IPS DF 19.7 (cell line): ENCODE data around the gene NEB.

Experiments used
- DNase-seq: peaks from one replicate; pipeline ENCODE4 v3.0.0-alpha.2; 2013; ENCODE audit warnings: low read depth, low spot score

Gene NEB

GRCh38 chr2:151733771-151734672 is at the start of gene NEB:
Gene NEB (minus strand): TSS chr2:151734476. CDS start chr2:151733156, 1,320 bp downstream.
- no peak for DNase-seq

GRCh38 chr2:151783133-151783520 is 48.9 kb upstream of the NEB start:
- DNase-seq, result no peak

DNA sequence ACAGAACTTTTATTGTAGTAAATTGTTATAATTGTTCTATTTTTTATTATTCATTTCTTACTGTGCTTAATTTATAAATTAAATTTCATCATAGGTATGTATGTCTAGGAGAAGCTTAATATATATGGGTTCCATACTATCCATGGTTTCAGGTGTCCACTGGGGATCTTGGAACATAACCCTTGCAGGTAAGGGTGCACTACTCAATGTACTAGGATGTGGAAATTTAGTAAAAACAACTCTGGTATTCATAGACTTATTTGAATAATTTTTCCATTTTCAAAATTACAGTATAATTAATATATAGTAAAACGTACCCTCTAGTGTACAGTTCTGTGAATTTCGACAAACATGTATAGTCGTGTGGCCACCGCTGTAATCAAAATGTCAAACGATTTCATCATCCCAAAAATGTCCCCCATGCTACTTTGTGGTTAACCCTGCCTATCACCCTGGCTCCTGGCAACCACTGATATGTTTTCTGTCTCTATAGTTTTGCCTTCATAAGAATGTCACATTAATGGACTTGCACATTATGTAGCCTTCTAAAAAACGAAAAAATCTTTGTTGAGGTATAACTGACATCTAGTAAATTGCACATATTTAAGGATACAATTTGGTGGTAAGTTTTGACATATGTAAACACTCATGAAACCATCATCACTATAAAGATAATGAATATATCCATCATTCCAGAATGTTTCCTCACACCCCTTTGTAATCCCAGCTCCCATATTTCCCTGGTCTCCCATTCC is 48.3 kb upstream of the NEB start:
- no peak for DNase-seq

DNA sequence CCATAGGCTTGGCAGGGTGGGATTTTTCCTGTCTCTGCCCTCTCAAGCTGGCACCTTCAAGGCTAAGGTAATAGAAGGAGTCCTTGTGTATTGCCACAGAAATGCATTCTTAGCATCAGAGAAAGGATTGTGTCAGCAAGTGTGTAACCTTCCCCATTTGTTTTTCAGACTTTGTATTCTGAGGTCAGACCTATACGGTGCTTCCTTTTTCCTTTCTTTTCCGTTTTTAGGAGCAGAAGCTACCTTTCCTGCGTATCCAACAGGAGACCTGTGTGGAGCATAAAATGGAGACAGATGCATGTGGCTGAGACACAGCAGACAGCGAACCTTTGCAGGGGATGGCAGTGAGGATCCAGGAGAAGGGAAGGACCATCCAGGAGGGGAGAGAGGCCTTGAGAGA is 47.4 kb upstream of the NEB start:
- no peak for DNase-seq

DNA sequence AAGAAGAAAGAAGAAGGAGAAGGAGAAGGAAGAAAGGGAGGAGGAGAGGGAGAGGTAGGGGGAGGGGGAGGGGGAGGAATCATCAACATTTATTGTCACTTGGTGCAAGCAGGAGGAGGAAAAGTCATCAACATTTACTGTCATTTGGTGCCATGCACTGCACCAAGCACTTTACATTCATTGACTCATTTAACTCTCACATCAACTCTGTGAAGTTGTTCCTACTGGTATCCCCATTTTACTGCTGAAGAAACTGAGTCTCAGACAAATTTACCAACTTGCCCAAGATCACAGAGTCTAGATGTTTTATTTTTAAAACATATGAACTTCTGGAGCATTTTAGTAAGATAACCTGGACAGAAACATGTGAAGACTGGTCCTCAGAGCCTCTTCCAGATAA is 46.7 kb upstream of the NEB start:
- no peak for DNase-seq

- DNase-seq, result no peak
These were observed 43.7 kb upstream of the NEB start for GRCh38 chr2:151777935-151778334.

GRCh38 chr2:151777487-151777886 is 43.2 kb upstream of the NEB start:
- no peak for DNase-seq

DNA sequence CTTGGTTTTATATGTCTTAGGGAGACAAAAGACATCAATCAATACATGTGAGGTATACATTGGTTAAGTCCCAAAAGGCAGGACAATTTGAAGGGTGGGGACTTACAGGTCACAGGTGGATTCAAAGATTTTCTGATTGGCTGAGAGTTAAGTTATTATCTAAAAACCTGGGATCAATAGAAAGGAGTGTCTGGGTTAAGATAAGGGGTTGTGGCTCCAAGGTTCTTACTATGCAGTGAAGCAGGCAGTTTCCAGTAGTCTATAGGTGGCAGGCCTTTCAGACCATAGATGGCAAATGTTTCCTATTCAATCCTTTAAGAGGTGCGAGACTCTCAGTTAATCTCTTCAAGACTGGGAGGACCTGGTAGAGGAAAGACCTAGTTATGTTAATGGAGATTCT is 42.1 kb upstream of the NEB start:
- no peak for DNase-seq

DNA sequence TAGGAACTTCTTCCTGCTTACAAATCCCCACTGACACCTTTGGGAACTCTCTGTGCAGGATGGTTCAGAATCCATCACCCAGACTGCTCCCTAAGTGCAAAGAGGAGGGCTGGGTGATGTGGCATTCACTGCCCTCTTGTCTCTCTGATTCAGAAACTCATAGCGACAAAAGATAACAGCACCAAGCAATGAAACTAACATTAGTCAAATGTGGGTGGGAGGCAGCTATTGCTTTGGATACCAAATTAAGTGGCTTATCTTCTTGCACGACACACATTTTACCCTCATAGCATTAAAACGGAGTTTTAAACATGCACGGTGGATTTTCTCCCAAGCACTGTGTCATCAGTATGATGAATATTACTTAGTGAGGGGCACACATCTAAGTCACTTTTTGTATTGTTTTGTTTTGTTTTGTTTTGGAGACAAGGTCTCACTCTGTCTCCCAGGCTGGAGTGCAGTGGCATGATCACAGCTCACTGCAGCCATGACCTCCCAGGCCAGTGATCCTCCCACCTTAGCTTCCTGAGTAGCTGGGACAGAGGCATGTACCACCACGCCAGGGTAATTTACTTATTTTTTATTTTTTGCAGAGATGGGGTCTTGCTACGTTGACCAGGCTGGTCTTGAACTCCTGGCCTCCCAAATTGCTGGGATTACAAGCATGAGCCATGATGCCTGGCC is 40.9 kb upstream of the NEB start:
- DNase-seq, result no peak

GRCh38 chr2:151774506-151774905 is 40.2 kb upstream of the NEB start:
- no peak for DNase-seq

- DNase-seq, result no peak
These were observed 37.5 kb upstream of the NEB start for GRCh38 chr2:151771599-151772358.

- DNase-seq, result no peak
These were observed 36.7 kb upstream of the NEB start for GRCh38 chr2:151770995-151771394.

DNA sequence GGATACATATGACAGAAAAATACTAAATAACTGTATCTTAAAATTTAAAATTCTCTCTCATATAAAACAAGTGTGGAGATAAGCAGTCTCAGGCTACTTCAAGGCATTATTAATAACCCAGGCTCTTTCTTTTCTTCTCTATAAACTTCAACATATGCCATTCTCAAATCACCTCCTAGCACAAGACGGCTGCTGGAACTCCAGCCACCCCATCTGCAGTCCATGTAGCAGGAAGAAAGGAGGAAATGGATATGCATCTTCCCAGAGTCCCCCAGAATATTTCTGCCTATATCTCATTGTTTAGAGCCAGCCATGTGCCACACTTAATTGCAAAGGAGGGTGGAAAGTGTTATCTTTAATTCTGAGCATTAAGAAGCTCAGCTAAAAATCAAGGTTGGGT is 35.3 kb upstream of the NEB start:
- no peak for DNase-seq

- no peak for DNase-seq
These were observed 33.3 kb upstream of the NEB start for GRCh38 chr2:151767536-151767935.

DNA sequence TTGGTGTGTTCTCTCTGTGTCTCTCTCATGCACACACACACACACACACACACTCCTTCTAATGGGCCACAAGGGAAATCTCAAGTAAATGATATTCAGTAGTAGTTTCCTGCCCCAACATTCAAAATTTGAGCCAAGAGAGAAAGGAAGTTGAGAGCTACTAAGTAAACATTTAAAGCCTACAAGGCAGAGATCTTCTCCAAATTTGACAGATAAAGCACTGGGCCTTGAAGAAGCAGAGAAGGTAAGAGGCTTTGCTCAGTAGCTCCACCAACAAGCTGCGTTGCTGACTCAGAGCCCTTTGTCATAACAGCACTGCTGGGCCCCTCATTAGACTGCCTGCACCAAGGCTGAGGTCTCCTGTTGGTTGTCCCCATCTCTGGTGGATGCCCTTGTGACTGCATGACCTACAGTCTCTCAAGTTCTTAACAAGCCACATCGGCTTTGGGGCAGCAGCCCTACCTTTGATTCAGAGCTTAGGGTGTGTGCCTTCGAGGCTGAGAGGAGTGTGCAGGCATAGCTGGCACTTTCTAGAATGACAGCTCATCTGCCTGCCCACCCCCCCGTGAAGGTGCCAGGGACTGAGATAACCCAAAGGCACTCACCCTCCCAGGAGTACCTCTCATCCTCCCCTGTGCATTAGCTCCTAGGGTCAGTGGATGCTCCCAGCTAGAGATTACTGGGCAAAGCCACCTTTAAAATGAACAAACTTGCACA is 32.3 kb upstream of the NEB start:
- no peak for DNase-seq

- no peak for DNase-seq
These were observed 31.6 kb upstream of the NEB start for GRCh38 chr2:151765760-151766410.

GRCh38 chr2:151762694-151763093 is 28.4 kb upstream of the NEB start:
- no peak for DNase-seq

- no peak for DNase-seq
These were observed 27.4 kb upstream of the NEB start for GRCh38 chr2:151761687-151762086.

GRCh38 chr2:151761193-151761592 is 26.9 kb upstream of the NEB start:
- no peak for DNase-seq

DNA sequence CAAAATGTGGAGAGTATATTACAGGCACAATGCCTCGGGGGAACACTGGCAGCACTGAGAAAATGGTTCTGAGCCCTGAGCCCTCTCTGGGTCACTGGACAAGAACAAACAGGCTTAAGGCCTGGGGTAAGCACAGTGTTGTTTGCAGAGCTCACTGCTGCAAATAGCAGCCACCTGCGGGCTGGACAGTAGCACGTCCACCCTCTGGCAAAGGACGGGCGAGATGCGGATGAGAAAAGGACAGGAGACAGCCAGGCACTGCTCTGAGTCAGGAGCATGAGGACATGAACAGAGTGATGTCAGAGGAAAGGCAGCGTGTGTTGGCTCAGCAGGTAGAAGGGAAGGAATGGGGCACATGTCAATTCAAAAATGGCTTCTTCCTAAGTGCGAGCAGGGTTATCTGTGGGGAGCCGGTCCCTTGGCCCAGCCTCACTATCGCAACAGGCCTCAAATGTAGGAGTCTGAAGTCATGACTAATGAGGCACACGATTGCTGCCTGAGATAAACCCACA is 25.9 kb upstream of the NEB start:
- no peak for DNase-seq
